Mesenchymal stem cell (in vitro differentiated cells and primary cell): ENCODE results near the gene GOSR2.

Experiments used
- DNase-seq: peaks from one replicate; pipeline ENCODE4 v3.0.0-alpha.2; 2013
- H2AFZ ChIP-seq: one replicate; pipeline ENCODE4 v1.6.1; 2013; ENCODE audit warnings: low read depth, mild to moderate bottlenecking, control low read depth, inconsistent platforms, low read length, moderate library complexity
- H2AK5ac ChIP-seq: 2 replicates; pipeline ENCODE4 v1.6.1; 2013; ENCODE audit warnings: low read length, moderate library complexity, mild to moderate bottlenecking, inconsistent platforms; ENCODE audit not compliant: severe bottlenecking
- H2BK120ac ChIP-seq: one replicate; pipeline ENCODE4 v1.6.1; 2013; ENCODE audit warnings: low read depth, mild to moderate bottlenecking, inconsistent platforms, low read length, moderate library complexity
- H2BK12ac ChIP-seq, 2 experiments: one replicate each; pipeline ENCODE4 v1.6.1; 2013; ENCODE audit warnings: inconsistent platforms in 2 of 2, low read length in 2 of 2, mild to moderate bottlenecking in 2 of 2, moderate library complexity in 2 of 2, control low read depth in 1 of 2
- H2BK15ac ChIP-seq: one replicate; pipeline ENCODE4 v1.6.1; 2013; ENCODE audit warnings: mild to moderate bottlenecking, low read depth, inconsistent platforms; ENCODE audit not compliant: poor library complexity, severe bottlenecking
- H2BK5ac ChIP-seq: 2 replicates; pipeline ENCODE4 v1.6.1; 2013; ENCODE audit warnings: low read depth, mild to moderate bottlenecking, low read length, control low read depth, inconsistent platforms; ENCODE audit not compliant: poor library complexity, severe bottlenecking
- H3K14ac ChIP-seq, 2 experiments: one replicate each; pipeline ENCODE4 v1.6.1; 2013; ENCODE audit warnings: inconsistent platforms in 2 of 2, low read length in 2 of 2, control low read depth in 1 of 2, mild to moderate bottlenecking in 1 of 2, moderate library complexity in 1 of 2
- H3K18ac ChIP-seq, 2 experiments: one replicate each; pipeline ENCODE4 v1.6.1; 2013; ENCODE audit warnings: inconsistent platforms in 2 of 2, low read length in 2 of 2, control low read depth in 1 of 2, low read depth in 1 of 2, mild to moderate bottlenecking in 1 of 2
- H3K23ac ChIP-seq, 2 experiments: one replicate each; pipeline ENCODE4 v1.6.1; 2013; ENCODE audit warnings: inconsistent platforms in 2 of 2, low read length in 2 of 2, mild to moderate bottlenecking in 2 of 2, moderate library complexity in 2 of 2, control low read depth in 1 of 2
- H3K27ac ChIP-seq: 2 replicates; pipeline ENCODE4 v1.5.1; 2013; ENCODE audit warnings: mild to moderate bottlenecking, moderate library complexity, low read length, control low read depth, inconsistent platforms; ENCODE audit not compliant: poor library complexity, severe bottlenecking
- H3K27me3 ChIP-seq, 2 experiments: 2 replicates each; pipeline versions ENCODE4 v1.6.1 to v1.7.0; 2013; ENCODE audit warnings: low read length in 2 of 2, mild to moderate bottlenecking in 2 of 2, moderate library complexity in 2 of 2, control low read depth in 1 of 2, inconsistent platforms in 1 of 2; ENCODE audit not compliant: control insufficient read depth in 1 of 2, insufficient read depth in 1 of 2
- H3K36me3 ChIP-seq, 2 experiments: 2 replicates each; pipeline versions ENCODE4 v1.6.1 to v1.7.0; 2013; ENCODE audit warnings: low read length in 2 of 2, control low read depth in 1 of 2, inconsistent platforms in 1 of 2, low read depth in 1 of 2, mild to moderate bottlenecking in 1 of 2; ENCODE audit not compliant: insufficient read depth in 2 of 2, control insufficient read depth in 1 of 2
- H3K4ac ChIP-seq, 2 experiments: one replicate each; pipeline ENCODE4 v1.6.1; 2013; ENCODE audit warnings: inconsistent platforms in 2 of 2, low read length in 2 of 2, mild to moderate bottlenecking in 2 of 2, moderate library complexity in 2 of 2, control low read depth in 1 of 2, low read depth in 1 of 2
- H3K4me1 ChIP-seq: 2 replicates; pipeline ENCODE4 v1.6.1; 2013; ENCODE audit warnings: low read depth, low read length, control low read depth; ENCODE audit not compliant: control insufficient read depth, insufficient read depth
- H3K4me2 ChIP-seq: 2 replicates; pipeline ENCODE4 v1.6.1; 2013; ENCODE audit warnings: low read length, mild to moderate bottlenecking, inconsistent platforms; ENCODE audit not compliant: poor library complexity, severe bottlenecking
- H3K4me3 ChIP-seq, 2 experiments: 2 replicates each; pipeline versions ENCODE4 v1.5.1 to v1.7.0; 2013; ENCODE audit warnings: low read length in 2 of 2, mild to moderate bottlenecking in 2 of 2, control low read depth in 1 of 2, low read depth in 1 of 2; ENCODE audit not compliant: insufficient read depth in 1 of 2
- H3K79me1 ChIP-seq: replicated peaks from 2 replicates; pipeline ENCODE4 v1.6.1; 2013; ENCODE audit warnings: mild to moderate bottlenecking, control low read depth, low read length, inconsistent platforms; ENCODE audit not compliant: poor library complexity, severe bottlenecking
- H3K9ac ChIP-seq: 2 replicates; pipeline ENCODE4 v1.7.0; 2013; ENCODE audit warnings: mild to moderate bottlenecking, low read length, moderate library complexity
- H3K9me3 ChIP-seq: 2 replicates; pipeline ENCODE4 v1.7.0; 2013; ENCODE audit warnings: mild to moderate bottlenecking, low read length; ENCODE audit not compliant: control insufficient read depth
- H4K8ac ChIP-seq: one replicate; pipeline ENCODE4 v1.6.1; 2013; ENCODE audit warnings: inconsistent platforms, mild to moderate bottlenecking, low read length, moderate library complexity
- H4K91ac ChIP-seq: one replicate; pipeline ENCODE4 v1.6.1; 2013; ENCODE audit warnings: mild to moderate bottlenecking, low read length, inconsistent platforms
- WGBS: methylation state at CpG from one replicate; pipeline ENCODE4 v1.1.7; 2013; ENCODE audit warnings: mixed read lengths; 5-methylcytosine and 5-hydroxymethylcytosine counted together

Gene GOSR2

GRCh38 chr17:46962374-46962790 is 39.4 kb downstream of the GOSR2 start:
- Histone ChIP-seq H3K14ac (no peak overlapping the region), H2AK5ac (no peak overlapping the region), H3K4ac (no peak overlapping the region), H3K4me3 (no peak overlapping the region), H3K4me2 (no peak overlapping the region), H3K18ac (no peak overlapping the region), H3K79me1 (no peaks in the 10 kb centered on the region), H2BK15ac (no peak overlapping the region), H3K36me3 (no peaks in the 10 kb centered on the region), H3K27me3 (peaks cover 55 to 56% of the 10 kb centered on the region in 2 experiments), H2BK5ac (no peak overlapping the region), H3K27ac (no peak overlapping the region), H3K23ac (no peak overlapping the region), H2BK120ac (no peak overlapping the region), H4K91ac (no peak overlapping the region), H3K9me3 (peaks cover 10% of the 10 kb centered on the region), H3K9ac (no peak overlapping the region), H2AFZ (no peak overlapping the region), H2BK12ac (no peak overlapping the region), H4K8ac (no peak overlapping the region), H3K4me1 (peaks cover 2% of the 10 kb centered on the region)
- peak; percentile 91 for DNase-seq
- whole genome bisulfite sequencing = 13% methylated on average over 1 of the region's 1 CpG

GRCh38 chr17:46963571-46963970 is 40.6 kb downstream of the GOSR2 start:
- peaks cover 2% of the 10 kb centered on the region for H3K4me1 ChIP-seq
- H3K36me3 ChIP-seq = no peaks in the 10 kb centered on the region
- no peak overlapping the region for H3K27ac ChIP-seq
- H3K9ac ChIP-seq = no peak overlapping the region
- H4K8ac ChIP-seq = no peak overlapping the region
- H2BK120ac ChIP-seq = no peak overlapping the region
- H2AK5ac ChIP-seq = no peak overlapping the region
- no peak overlapping the region for H2BK5ac ChIP-seq
- H3K18ac ChIP-seq = no peak overlapping the region
- no peaks in the 10 kb centered on the region for H3K79me1 ChIP-seq
- no peak overlapping the region for H3K4me2 ChIP-seq
- no peak overlapping the region for H3K14ac ChIP-seq
- H2BK12ac ChIP-seq = no peak overlapping the region
- WGBS = 93% methylated on average over 2 of the region's 2 CpGs
- peaks cover 10% of the 10 kb centered on the region for H3K9me3 ChIP-seq
- H4K91ac ChIP-seq = no peak overlapping the region
- no peak overlapping the region for H3K4ac ChIP-seq
- no peak overlapping the region for H2AFZ ChIP-seq
- no peak overlapping the region for H3K4me3 ChIP-seq
- H2BK15ac ChIP-seq = no peak overlapping the region
- H3K23ac ChIP-seq = no peak overlapping the region
- peaks cover 49 to 55% of the 10 kb centered on the region in 2 experiments for H3K27me3 ChIP-seq
- DNase-seq = no peak

DNA sequence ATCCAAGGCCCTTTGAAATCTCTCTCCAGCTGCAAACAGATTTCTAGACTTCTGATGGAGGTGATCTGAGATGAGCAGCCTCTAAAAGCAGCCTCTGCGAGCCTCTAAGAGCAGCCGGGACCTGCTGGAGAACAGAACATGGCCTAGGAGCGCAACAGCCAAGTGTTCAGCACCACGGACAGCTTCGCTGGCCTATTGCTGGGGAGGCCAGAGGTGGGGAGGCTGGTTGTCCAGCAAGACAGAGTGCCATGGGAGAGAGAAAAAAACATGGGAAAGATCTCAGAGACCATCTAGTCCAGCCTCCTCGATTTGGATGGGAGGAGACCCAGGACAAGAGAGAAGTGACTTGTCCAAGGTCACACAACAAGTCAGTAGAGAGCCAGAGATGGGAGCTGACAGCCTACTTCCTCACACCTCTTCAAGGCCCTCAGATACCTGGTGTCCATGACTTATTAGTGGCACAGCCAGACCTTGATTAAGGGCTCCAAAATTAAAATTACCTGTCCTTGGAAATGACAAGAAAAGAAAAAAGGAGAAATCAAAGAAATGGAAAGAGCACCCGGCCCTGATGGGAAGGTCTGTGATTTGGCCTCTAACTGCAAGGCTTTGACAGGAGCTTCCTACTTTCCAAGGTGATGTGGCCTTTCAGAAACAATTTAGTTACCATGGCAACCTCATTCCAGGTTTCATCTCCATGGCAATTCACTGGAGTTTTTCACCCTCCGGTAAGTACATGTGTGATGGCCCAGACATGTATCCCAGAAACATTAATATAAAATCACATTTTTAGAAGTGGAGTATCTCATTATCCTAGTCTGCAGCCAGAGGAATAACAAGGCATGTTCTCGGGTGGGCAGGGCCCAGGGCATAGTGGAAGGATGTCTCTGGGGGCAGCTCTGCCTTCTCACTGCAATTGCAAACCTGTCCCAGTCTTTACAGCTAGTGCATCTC is 41.6 kb downstream of the GOSR2 start:
- Histone ChIP-seq H4K91ac (no peak overlapping the region), H2BK120ac (no peak overlapping the region), H3K18ac (no peak overlapping the region), H2BK15ac (no peak overlapping the region), H3K9ac (no peak overlapping the region), H3K4me2 (no peak overlapping the region), H3K9me3 (peaks cover 10% of the 10 kb centered on the region), H3K23ac (no peak overlapping the region), H3K4me1 (peaks cover 2% of the 10 kb centered on the region), H3K27me3 (peaks cover 43 to 56% of the 10 kb centered on the region in 2 experiments), H2BK12ac (no peak overlapping the region), H3K27ac (no peak overlapping the region), H3K36me3 (no peaks in the 10 kb centered on the region), H3K79me1 (no peaks in the 10 kb centered on the region), H2BK5ac (no peak overlapping the region), H3K4ac (no peak overlapping the region), H3K4me3 (no peak overlapping the region), H3K14ac (no peak overlapping the region), H2AK5ac (no peak overlapping the region), H4K8ac (no peak overlapping the region), H2AFZ (no peak overlapping the region)
- WGBS = 64% methylated on average over 9 of the region's 9 CpGs
- DNase-seq = peak; percentile 50

- Histone ChIP-seq H2BK120ac (no peak overlapping the region), H2BK15ac (no peak overlapping the region), H2AFZ (no peak overlapping the region), H2BK12ac (no peak overlapping the region), H3K79me1 (no peaks in the 10 kb centered on the region), H3K23ac (no peak overlapping the region), H3K4me3 (no peak overlapping the region), H3K27me3 (peaks cover 70 to 85% of the 10 kb centered on the region in 2 experiments), H3K27ac (no peak overlapping the region), H3K9me3 (peaks cover 3% of the 10 kb centered on the region), H4K91ac (no peak overlapping the region), H3K9ac (no peak overlapping the region), H3K14ac (no peak overlapping the region), H2AK5ac (no peak overlapping the region), H2BK5ac (no peak overlapping the region), H3K4me1 (no peaks in the 10 kb centered on the region), H3K4ac (no peak overlapping the region), H3K4me2 (no peak overlapping the region), H3K36me3 (no peaks in the 10 kb centered on the region), H4K8ac (no peak overlapping the region), H3K18ac (no peak overlapping the region)
- WGBS = 69% methylated on average over 6 of the region's 6 CpGs
- no peak for DNase-seq
These were observed 45.4 kb downstream of the GOSR2 start for GRCh38 chr17:46968224-46968834.
